RWPE2 (cell line): ENCODE measurements around the gene ITPKC.
A peak's percentile ranks its signal among the peaks of the same experiment; 100 is the strongest.

Experiments
- ATAC-seq: fragments of 200-7000 bp; cut with Tn5 transposase; 3 replicates; pipeline ENCODE4 v1.9.1; 2021; ENCODE audit warnings: low read depth
- DNase-seq: peaks from one replicate; pipeline ENCODE4 v3.0.0-alpha.2; 2020; ENCODE audit warnings: low spot score
- H3K27ac ChIP-seq: fragments of 450-650 bp; 2 replicates; pipeline ENCODE4 v1.5.1; 2017; ENCODE audit warnings: mild to moderate bottlenecking; ENCODE audit not compliant: poor library complexity, severe bottlenecking
- H3K27me3 ChIP-seq: fragments of 250-450 bp; sonication (Bioruptor Pico); 2 replicates; pipeline ENCODE4 v1.5.1; 2021; ENCODE audit warnings: mild to moderate bottlenecking, moderate library complexity; ENCODE audit not compliant: insufficient read depth, poor library complexity, severe bottlenecking
- H3K36me3 ChIP-seq: fragments of 250-450 bp; sonication (Bioruptor Pico); 2 replicates; pipeline ENCODE4 v1.5.1; 2020; ENCODE audit warnings: low read depth, mild to moderate bottlenecking, moderate library complexity
- H3K4me1 ChIP-seq: fragments of 250-450 bp; sonication (Bioruptor Pico); 2 replicates; pipeline ENCODE4 v1.5.1; 2021; ENCODE audit warnings: mild to moderate bottlenecking, moderate library complexity; ENCODE audit not compliant: insufficient read depth, poor library complexity, severe bottlenecking
- H3K4me3 ChIP-seq: fragments of 250-450 bp; sonication (Bioruptor Pico); 2 replicates; pipeline ENCODE4 v1.5.1; 2021; ENCODE audit warnings: mild to moderate bottlenecking, moderate library complexity; ENCODE audit not compliant: severe bottlenecking
- H3K9me3 ChIP-seq: fragments of 250-450 bp; sonication (Bioruptor Pico); 2 replicates; pipeline ENCODE4 v1.5.1; 2021; ENCODE audit warnings: mild to moderate bottlenecking, moderate library complexity; ENCODE audit not compliant: severe bottlenecking
- CTCF ChIP-seq: fragments of 450-650 bp; IDR thresholded peaks from one replicate; pipeline ENCODE4 v1.5.1; 2017; ENCODE audit warnings: mild to moderate bottlenecking, moderate library complexity; ENCODE audit not compliant: poor library complexity, severe bottlenecking

The ITPKC gene

DNA sequence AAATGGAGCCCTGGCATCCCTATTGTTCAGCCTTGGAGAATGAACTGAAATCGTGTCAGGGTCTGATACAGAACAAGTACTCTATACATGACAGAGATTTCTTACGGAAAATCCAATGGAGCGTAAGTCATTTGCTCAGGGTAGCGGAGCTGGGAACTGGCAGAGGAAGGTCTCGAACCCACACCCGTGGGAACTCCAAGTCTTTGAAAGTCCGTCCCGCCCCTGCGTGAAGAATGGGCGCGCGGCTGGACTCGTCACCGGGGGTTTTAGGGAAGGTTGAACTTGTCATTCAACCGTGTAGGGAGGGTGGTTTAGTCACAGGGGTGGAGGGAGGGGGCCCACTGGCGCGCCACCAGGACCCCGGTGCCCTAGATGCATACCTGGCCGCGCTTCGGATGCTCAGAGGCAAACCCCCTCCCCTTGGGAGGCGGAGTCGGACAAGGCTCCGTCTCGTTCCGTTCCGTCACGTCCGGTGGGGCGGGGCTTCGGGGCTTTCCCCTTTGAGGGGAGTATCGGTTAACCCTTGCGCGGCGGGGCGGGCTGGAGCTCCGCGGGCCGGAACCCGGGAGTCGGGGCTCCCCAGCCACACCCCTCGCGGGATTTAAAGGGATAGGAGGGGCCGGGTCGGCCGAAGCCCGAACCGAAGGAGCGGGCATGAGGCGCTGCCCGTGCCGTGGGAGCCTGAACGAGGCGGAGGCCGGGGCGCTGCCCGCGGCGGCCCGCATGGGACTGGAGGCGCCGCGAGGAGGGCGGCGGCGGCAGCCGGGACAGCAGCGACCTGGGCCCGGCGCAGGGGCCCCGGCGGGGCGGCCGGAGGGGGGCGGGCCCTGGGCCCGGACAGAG lies at the start of gene ITPKC, which contains the start of gene COQ8B:
TSS of gene ITPKC (plus strand) at position 631 of the 843 bp plus-strand sequence. CDS start at position 655, 24 bp downstream.
TSS of gene COQ8B (minus strand) at position 405 of the 843 bp plus-strand sequence. CDS start 2,254 bp downstream, outside the sequence.
- H3K36me3 ChIP-seq, result peaks cover 35% of the 10 kb centered on the region
- peak within 1 kb of the TSS; percentile 85 for H3K4me3 ChIP-seq
- peak within 1 kb of the TSS; percentile 98 for H3K27ac ChIP-seq
- H3K4me1 ChIP-seq, result peaks cover 21% of the 10 kb centered on the region
- peak; percentile 29 for ATAC-seq
- TF ChIP-seq CTCF, result no peak
- peak; percentile 100 for DNase-seq
- H3K27me3 ChIP-seq, result no peaks in the 10 kb centered on the region
- H3K9me3 ChIP-seq, result no peaks in the 10 kb centered on the region

- ATAC-seq (no peak), DNase-seq (no peak)
- Histone ChIP-seq H3K27me3 (no peaks in the 10 kb centered on the region), H3K36me3 (peaks cover 32% of the 10 kb centered on the region), H3K9me3 (no peaks in the 10 kb centered on the region), H3K4me1 (peaks cover 13% of the 10 kb centered on the region), H3K4me3 (no peak overlapping the region), H3K27ac (no peak overlapping the region)
- no peak for TF ChIP-seq CTCF
These were observed 49.3 kb upstream of the ITPKC start for GRCh38 chr19:40667602-40668001.

DNA sequence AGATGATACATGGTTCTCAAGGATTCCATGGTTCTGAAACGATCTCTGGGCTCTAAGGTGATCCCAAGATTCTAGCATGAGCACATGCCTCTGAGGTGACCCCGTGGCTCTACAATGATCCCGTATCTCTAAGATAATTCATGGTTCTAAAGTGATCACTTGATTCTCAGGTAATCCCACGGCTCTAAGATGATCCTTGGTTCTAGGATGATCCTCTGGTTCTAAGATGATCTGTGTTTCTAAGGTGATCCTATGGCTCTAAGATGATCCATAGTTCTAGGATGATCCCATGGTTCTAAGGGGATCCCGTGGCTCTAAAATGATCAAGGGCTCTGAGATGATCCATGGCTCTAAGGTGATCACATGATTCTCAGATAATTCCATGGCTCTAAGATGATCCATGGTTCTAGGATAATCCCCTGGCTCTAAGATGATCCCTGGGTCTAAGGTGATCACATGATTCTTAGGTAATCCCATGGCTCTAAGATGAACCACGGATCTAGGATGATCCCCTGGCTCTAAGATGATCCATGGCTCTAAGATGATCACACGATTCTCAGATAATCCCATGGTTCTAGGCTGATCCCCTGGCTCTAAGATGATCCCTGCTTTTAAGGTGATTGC lies 47.8 kb upstream of the ITPKC start:
- peaks cover 13% of the 10 kb centered on the region for H3K4me1 ChIP-seq
- H3K27me3 ChIP-seq, result no peaks in the 10 kb centered on the region
- no peak for DNase-seq
- H3K36me3 ChIP-seq, result peaks cover 47% of the 10 kb centered on the region
- H3K27ac ChIP-seq, result no peak overlapping the region
- ATAC-seq, result no peak
- no peak overlapping the region for H3K4me3 ChIP-seq
- no peaks in the 10 kb centered on the region for H3K9me3 ChIP-seq
- no peak for TF ChIP-seq CTCF

GRCh38 chr19:40671404-40671803 lies 45.5 kb upstream of the ITPKC start:
- H3K9me3 ChIP-seq, result no peaks in the 10 kb centered on the region
- no peak for TF ChIP-seq CTCF
- H3K4me1 ChIP-seq, result peaks cover 6% of the 10 kb centered on the region
- H3K27ac ChIP-seq, result no peak overlapping the region
- peaks cover 66% of the 10 kb centered on the region for H3K36me3 ChIP-seq
- no peak overlapping the region for H3K4me3 ChIP-seq
- no peak for ATAC-seq
- H3K27me3 ChIP-seq, result no peaks in the 10 kb centered on the region
- DNase-seq, result no peak
